Measurements from ENCODE around the gene SPACA7. TPM values are rescaled to one million over a fixed set of nuclear protein-coding genes. Genes with fewer than 3 reads are reported as not detected.

SPACA7 gene, protein sequence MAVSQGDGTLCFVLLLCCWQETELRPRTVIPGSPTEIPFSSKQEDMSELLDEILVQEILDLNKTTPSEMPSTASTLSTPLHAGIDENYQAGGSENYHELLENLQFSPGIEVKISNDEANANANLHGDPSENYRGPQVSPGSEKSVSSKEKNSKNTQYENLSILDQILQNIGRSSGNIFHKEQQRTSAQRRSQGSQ
- not detected for total RNA-seq

DNA sequence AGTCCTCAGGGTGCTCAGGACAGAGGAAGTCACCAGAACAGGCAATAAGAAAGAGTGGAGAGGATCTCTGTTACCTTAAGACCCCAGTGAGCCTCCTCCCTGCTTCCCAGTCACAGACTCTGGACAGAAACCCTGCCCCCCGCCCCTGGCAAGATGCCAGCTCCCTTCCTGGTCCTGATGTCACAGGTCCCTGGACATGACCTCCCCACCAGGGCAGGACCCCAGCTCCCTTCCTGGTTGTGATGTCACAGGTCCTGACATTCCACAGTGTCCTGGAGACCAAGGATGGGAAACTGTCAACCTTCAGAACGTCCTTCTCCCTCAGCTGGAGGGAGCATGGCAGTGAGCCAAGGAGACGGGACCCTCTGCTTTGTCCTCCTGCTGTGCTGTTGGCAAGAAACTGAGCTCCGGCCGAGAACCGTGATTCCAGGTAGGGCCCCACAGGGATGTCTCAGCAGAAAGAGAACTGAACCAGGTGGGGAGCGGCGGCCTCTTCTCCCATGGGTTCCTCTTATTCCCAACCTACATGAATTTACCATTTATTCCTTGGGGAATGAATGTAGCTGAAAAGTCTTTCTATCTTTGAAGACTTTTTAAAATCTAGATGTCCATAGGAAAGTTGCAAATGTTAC is at the start of gene SPACA7:
SPACA7 (plus strand) TSS at position 306 of the 632 bp plus-strand sequence; CDS start at position 337, 31 bp downstream.
- Mint-ChIP-seq H3K9me3 (peaks cover 4% of the 10 kb centered on the region), H3K36me3 (no peaks in the 10 kb centered on the region), H3K4me3 (no peak within 1 kb of the TSS), H3K4me1 (no peaks in the 10 kb centered on the region), H3K27me3 (peaks cover 4% of the 10 kb centered on the region), H3K27ac (no peak within 1 kb of the TSS)
- POLR2A ChIA-PET, result no interaction called here
- ATAC-seq (ENCODE audit: low read depth) (no peak), DNase-seq (no peak)

DNA sequence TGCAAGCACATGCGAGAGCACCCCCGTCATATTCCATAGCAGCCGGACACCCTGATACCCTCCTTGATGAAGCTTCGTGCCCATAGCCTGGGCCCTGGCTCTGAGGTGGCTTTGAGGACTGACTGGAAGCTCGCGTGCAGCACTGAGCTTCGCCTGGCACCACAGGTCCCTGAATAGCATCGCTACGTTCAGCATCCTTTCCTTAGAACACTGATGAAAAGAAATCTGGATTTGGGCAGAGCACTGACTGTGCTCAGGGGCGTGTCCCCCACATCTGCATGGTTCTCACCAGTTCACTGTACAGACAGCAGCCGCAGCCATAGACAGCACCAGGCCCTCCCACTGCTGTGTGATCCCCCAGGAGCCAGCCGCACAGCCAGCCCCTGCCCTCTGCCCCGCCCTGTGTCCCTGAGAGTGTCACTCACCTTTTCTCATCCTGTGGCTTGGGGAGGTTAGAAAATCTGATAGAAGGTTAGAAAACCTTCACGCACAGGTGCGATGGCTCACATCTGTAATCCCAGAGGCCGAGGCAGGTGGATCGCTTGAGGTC is 49.3 kb upstream of the SPACA7 start:
- H3K4me1 Mint-ChIP-seq, result no peaks in the 10 kb centered on the region
- no peaks in the 10 kb centered on the region for H3K9me3 Mint-ChIP-seq
- H3K27ac Mint-ChIP-seq, result no peak overlapping the region
- POLR2A ChIA-PET, result no interaction called here
- no peaks in the 10 kb centered on the region for H3K36me3 Mint-ChIP-seq
- ATAC-seq (ENCODE audit: low read depth) (no peak), DNase-seq (no peak)
- no peak overlapping the region for H3K4me3 Mint-ChIP-seq
- peaks cover 23% of the 10 kb centered on the region for H3K27me3 Mint-ChIP-seq

DNA sequence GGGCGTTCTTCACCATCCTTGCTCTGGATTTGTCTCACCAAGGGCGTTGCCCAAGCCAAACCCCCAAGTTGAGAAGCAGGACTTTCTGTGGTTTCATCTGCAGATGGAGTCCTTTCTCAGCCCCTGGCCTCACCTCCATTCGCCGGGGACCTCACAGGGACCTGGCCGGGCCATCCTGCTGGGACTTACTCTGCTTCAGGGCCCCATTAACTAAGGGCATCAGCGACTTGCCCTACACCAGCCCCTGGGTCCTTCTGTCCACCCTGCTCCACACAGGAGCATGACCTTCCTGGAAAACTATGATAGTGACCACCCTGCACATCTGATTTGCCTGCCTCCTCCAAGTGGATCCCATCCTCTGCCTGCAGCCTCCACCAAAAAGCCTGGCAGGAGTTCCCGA is 47.2 kb upstream of the SPACA7 start:
- Mint-ChIP-seq H3K9me3 (no peaks in the 10 kb centered on the region), H3K36me3 (no peaks in the 10 kb centered on the region), H3K4me1 (no peaks in the 10 kb centered on the region), H3K27me3 (peaks cover 28% of the 10 kb centered on the region), H3K4me3 (no peak overlapping the region), H3K27ac (no peak overlapping the region)
- DNase-seq, result no peak
- ATAC-seq (ENCODE audit: low read depth), result no peak
- POLR2A ChIA-PET, result no interaction called here

DNA sequence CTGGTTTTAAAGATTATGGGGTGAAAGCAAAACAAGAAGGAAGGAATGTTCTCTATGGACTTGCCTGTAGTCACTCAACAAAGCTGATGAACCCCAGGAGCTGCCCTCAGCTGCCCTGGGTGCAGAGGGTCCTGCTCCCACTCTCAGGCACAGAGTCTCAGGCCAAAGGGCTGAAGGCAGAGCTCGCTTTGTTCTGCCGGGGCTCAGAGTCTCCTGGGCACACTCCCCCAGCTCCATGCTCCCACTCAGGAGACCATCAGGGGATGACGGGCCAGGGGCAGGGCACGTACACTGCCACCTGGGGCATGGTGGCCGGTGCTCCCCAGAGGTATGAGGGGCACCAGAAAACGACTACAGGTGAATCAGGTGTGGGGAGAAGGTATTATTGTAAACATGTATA is 46.8 kb upstream of the SPACA7 start:
- POLR2A ChIA-PET, result no interaction called here
- ATAC-seq (ENCODE audit: low read depth), result no peak
- no peaks in the 10 kb centered on the region for H3K9me3 Mint-ChIP-seq
- H3K27me3 Mint-ChIP-seq, result peaks cover 28% of the 10 kb centered on the region
- no peaks in the 10 kb centered on the region for H3K4me1 Mint-ChIP-seq
- DNase-seq, result no peak
- H3K36me3 Mint-ChIP-seq, result no peaks in the 10 kb centered on the region
- H3K27ac Mint-ChIP-seq, result no peak overlapping the region
- no peak overlapping the region for H3K4me3 Mint-ChIP-seq

DNA sequence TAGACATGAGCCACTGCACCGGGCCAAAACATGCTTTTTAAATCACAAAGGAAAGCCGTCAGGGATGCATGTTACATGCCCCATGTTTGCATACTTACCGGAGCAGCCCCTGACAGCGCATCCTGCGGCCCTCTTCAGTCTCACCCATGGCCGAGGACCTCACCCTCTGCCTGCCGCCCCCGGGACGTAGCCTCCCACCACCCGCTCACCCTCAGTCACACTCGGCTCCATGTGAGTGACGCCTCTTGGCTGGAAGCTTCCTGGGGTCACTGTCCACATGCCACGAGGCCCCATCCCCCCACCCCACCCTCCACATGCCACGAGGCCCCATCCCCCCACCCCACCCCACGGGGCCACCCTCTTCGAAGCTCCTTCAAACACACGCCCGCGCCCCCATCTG is 46.1 kb upstream of the SPACA7 start:
- DNase-seq, result no peak
- no peak for ATAC-seq (ENCODE audit: low read depth)
- no peak overlapping the region for H3K4me3 Mint-ChIP-seq
- no peaks in the 10 kb centered on the region for H3K36me3 Mint-ChIP-seq
- no peaks in the 10 kb centered on the region for H3K9me3 Mint-ChIP-seq
- peaks cover 26% of the 10 kb centered on the region for H3K27me3 Mint-ChIP-seq
- no peak overlapping the region for H3K27ac Mint-ChIP-seq
- POLR2A ChIA-PET, result no interaction called here
- no peaks in the 10 kb centered on the region for H3K4me1 Mint-ChIP-seq

DNA sequence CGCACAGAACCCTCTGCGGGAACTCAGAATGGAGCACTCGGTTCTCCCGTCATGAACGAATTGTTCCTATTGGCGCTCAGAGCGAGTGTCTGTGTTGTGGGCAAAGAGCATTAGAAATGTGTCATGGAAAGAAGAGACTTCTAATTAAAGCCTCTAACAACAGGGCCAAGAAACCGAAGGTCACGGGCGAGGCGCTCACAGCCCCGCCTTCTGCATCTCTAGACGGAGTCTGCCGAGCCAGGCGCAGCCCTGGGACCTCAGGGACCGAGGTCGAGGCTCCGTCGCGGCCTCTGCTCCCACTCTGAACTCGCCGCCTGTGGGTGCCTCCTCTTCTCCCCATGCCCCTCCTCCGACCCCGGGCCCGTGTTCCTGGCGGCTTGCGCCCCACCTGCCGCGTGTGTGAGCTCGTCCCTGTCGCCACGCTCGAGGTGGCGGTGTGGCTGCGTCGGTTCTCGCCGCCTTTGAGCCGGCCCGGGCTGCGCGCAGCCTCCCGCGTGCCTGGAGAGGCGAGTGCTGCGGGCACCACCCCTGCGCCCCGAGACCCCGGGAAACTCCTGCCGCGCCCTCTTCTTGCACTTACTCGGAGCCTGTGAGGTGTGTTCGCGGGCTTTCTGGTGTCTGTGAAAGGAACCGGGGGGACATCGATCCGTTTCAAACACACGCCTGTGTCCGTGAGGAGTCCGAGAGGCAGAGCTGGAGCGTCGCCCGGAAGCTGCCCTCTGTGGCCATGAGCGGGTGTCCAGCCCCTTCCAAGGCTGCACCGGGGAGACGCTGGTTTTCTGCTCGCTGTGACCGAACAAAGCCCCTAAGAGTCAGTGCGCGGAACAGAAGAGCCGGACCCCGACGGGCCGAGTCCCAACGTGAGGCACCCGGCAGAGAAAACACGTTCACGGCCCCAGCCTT is 45.4 kb upstream of the SPACA7 start:
- Mint-ChIP-seq H3K4me3 (no peak overlapping the region), H3K27me3 (peaks cover 23% of the 10 kb centered on the region), H3K36me3 (no peaks in the 10 kb centered on the region), H3K9me3 (no peaks in the 10 kb centered on the region), H3K4me1 (no peaks in the 10 kb centered on the region), H3K27ac (no peak overlapping the region)
- POLR2A ChIA-PET, result no interaction called here
- ATAC-seq (ENCODE audit: low read depth) (no peak), DNase-seq (no peak)

DNA sequence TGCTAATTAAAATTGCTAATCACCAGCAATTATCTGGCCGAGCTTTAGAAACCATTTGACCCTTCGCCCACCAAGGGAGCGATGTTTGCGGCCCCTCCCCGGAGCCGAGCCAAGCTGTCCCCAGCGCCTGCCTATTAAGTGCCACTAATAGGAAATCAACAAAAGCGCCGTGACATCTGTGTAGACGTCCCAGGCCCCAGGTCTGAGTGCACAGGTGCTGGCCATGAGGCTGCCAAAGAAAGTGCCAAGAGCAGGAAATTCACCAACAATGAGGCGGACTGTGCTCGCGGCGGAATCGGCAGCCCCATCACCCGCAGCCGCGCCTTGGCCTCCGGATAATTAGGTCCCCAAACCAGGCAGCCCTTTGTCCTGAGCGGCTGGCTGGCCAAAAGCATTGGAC is 44.5 kb upstream of the SPACA7 start:
- H3K9me3 Mint-ChIP-seq, result no peaks in the 10 kb centered on the region
- H3K4me1 Mint-ChIP-seq, result no peaks in the 10 kb centered on the region
- H3K4me3 Mint-ChIP-seq, result no peak overlapping the region
- DNase-seq (no peak), ATAC-seq (ENCODE audit: low read depth) (no peak)
- no peaks in the 10 kb centered on the region for H3K36me3 Mint-ChIP-seq
- H3K27me3 Mint-ChIP-seq, result peaks cover 23% of the 10 kb centered on the region
- no peak overlapping the region for H3K27ac Mint-ChIP-seq
- POLR2A ChIA-PET, result no interaction called here

DNA sequence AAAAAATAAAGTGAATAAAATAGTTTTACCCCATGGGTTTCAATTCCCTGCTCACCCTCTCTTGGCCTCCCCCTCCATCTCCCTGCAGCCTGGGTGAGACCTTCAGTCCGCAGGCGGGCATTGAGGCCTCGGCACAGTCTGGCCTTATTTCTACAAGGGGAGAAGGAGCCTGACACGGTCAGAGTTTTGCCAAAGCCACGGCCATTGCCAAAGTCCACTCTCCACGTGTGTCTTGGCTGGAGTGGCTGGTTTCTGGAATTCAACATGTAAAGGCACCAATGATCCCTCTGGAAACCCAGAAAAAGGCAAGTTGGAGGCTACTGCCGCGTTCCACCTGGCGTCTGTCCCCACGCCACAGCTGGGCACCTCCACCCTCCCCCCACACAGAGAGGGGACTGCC is 43.4 kb upstream of the SPACA7 start:
- no peak for ATAC-seq (ENCODE audit: low read depth)
- Mint-ChIP-seq H3K4me1 (no peaks in the 10 kb centered on the region), H3K27me3 (peaks cover 23% of the 10 kb centered on the region), H3K4me3 (no peak overlapping the region), H3K36me3 (no peaks in the 10 kb centered on the region), H3K27ac (no peak overlapping the region), H3K9me3 (peaks cover 2% of the 10 kb centered on the region)
- POLR2A ChIA-PET, result no interaction called here
- no peak for DNase-seq

DNA sequence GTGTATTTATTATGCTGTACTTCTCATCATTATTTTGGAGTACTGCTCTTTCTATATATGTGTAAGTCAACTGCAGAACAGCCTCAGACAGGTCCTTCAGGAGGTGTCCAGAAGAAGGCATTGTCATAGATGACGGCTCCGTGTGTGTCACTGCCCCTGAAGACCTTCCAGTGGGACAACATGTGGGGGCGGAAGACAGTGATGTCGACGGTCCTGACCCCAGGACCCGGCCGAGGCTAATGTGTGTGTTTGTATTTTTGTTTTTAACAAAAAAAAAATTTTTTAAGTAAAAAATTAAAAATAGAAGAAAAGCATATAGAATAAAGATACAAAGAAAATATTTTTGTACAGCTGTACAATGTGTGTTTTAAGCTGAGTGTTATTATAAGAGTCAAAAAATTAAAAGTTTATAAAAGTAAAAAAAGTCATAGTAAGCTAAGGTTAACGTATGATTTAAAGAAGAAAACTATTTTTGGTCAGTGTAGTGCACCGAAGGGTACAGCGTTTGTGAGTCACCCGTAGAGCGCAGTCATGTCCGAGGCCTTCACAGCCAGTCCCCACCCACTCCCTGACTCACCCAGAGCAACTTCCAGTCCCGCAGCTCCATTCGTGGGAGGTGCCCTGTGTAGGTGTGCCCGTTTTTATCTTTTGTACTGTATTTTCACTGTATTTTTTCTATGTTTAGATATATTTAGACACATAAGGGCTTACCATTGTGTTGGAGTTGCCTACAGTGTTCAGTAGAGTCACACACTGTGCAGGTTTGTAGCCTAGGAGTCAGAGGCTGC is 42.2 kb upstream of the SPACA7 start:
- Mint-ChIP-seq H3K9me3 (peaks cover 2% of the 10 kb centered on the region), H3K36me3 (no peaks in the 10 kb centered on the region), H3K27me3 (peaks cover 20% of the 10 kb centered on the region), H3K4me1 (no peaks in the 10 kb centered on the region), H3K4me3 (no peak overlapping the region), H3K27ac (no peak overlapping the region)
- ATAC-seq (ENCODE audit: low read depth), result no peak
- POLR2A ChIA-PET, result no interaction called here
- DNase-seq, result no peak

DNA sequence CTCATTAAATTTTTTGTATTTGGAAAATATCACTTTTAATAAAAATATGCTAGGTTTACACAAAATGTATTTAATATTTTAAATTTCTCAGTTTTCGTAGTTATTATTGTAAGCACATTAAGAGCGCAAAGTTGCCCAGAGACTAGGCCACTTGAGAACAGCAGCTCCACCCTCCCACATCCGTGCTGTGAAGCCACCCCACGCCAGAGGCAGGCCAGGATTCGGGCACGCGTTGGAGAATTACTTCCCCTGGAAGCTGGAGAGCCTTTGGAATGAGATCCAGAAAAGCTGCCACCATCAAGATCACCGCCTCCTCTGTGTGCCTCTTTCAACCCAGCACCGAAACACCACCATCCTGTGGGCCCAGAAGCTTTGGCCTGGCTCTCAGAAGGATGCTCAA is 41.0 kb upstream of the SPACA7 start:
- H3K4me3 Mint-ChIP-seq, result no peak overlapping the region
- POLR2A ChIA-PET, result no interaction called here

DNA sequence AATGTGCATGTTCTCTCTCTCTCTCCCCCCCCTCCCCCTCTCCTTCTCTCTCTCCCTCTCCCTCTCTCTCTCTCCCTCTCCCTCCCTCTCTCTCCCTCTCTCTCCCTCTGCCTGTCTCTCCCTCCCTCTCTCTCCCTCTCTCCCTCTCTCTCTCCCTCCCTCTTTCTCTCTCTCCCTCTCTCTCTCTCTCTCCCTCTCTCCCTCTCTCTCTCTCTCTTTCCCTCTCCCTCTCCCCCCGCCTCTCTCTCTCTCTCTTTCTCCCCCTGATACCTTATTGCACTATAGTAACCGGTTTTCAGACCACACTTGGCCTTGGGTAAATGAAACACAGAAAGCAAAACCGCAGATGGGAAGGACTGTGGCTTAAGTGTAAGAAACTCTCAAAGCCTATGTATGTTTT is 34.7 kb upstream of the SPACA7 start:
- no peaks in the 10 kb centered on the region for H3K4me1 Mint-ChIP-seq
- no peak overlapping the region for H3K27ac Mint-ChIP-seq
- H3K36me3 Mint-ChIP-seq, result no peaks in the 10 kb centered on the region
- DNase-seq (no peak), ATAC-seq (ENCODE audit: low read depth) (no peak)
- H3K9me3 Mint-ChIP-seq, result peaks cover 2% of the 10 kb centered on the region
- POLR2A ChIA-PET, result no interaction called here
- no peak overlapping the region for H3K4me3 Mint-ChIP-seq
- peaks cover 17% of the 10 kb centered on the region for H3K27me3 Mint-ChIP-seq

More for the DNA sequence above, 41.0 kb upstream of the SPACA7 start:
- DNase-seq, result no peak
- no peak for ATAC-seq (ENCODE audit: low read depth)
- no peak overlapping the region for H3K27ac Mint-ChIP-seq
- no peaks in the 10 kb centered on the region for H3K36me3 Mint-ChIP-seq
- H3K9me3 Mint-ChIP-seq, result peaks cover 2% of the 10 kb centered on the region
- peaks cover 17% of the 10 kb centered on the region for H3K27me3 Mint-ChIP-seq
- no peaks in the 10 kb centered on the region for H3K4me1 Mint-ChIP-seq

DNA sequence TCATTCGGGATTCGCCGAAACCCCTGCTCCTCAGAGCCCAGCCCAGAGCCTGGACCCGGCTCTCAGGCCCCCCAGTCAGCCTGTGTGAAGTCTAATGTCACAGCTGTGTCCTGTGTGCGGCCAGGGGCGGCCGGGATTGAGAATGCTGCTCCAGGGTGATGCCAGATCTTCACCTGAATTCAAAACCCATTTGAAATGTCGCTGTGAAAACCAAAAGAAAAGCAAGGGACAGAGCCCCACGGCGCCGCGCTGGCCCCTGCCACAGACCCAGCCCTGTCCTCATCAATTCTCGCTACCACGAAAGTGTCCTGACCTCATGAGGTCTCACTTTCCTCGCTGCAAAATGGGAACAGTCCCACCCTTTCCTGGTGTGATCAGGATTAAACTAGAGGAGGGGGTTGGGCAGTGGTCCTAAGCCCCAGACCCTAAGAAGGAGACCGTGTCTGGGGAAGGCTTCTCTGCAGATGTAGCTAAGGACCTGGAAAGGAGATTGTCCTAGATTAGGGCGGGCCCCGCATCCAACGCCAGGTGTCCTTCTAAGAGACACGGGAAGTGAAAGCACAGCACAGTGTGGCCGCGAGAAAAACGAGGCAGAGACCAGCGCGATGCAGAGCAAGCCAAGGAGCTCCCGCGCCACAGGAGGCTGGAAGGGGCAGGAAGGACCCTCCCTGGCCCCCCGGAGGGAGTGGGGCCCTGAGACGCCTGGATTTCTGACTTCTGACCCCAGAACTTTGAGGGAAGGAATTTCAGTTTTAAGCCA is 34.0 kb upstream of the SPACA7 start:
- H3K27me3 Mint-ChIP-seq, result peaks cover 24% of the 10 kb centered on the region
- no peak for DNase-seq
- no peak overlapping the region for H3K4me3 Mint-ChIP-seq
- peaks cover 2% of the 10 kb centered on the region for H3K9me3 Mint-ChIP-seq
- no peak overlapping the region for H3K27ac Mint-ChIP-seq
- no peak for ATAC-seq (ENCODE audit: low read depth)
- H3K36me3 Mint-ChIP-seq, result no peaks in the 10 kb centered on the region
- H3K4me1 Mint-ChIP-seq, result no peaks in the 10 kb centered on the region
- POLR2A ChIA-PET, result no interaction called here

Measured in activated naive CD8-positive, alpha-beta T cell treated with anti-CD3 and anti-CD28 coated beads, Interleukin-2, amount 10 ng/mL, durations not matched to agents 7 days and 5 days (primary cell).